GM13977 (cell line): ENCODE data around the gene GNRHR.

ENCODE experiments used
- DNase-seq: peaks from one replicate; pipeline ENCODE4 v3.0.0; 2012; ENCODE audit warnings: low spot score
- in situ Hi-C: fragments of 300-500 bp; cut with MboI; formaldehyde crosslinking; loops from one replicate; pipeline ENCODE4 v1.12.0; 2022; ENCODE audit warnings: low sequenced_read_pairs, low pct_unique_long_range_greater_than_20kb, mixed read lengths, inconsistent platforms; ENCODE audit not compliant: unreplicated experiment
- TF ChIP-seq, protein P1 (sequence below): IDR thresholded peaks from 2 replicates; pipeline ENCODE4 v1.5.1; 2012; ENCODE audit warnings: mild to moderate bottlenecking, control low read depth; ENCODE audit not compliant: insufficient read depth; ENCODE audit errors: extremely low read depth, missing control alignments

The GNRHR gene

DNA sequence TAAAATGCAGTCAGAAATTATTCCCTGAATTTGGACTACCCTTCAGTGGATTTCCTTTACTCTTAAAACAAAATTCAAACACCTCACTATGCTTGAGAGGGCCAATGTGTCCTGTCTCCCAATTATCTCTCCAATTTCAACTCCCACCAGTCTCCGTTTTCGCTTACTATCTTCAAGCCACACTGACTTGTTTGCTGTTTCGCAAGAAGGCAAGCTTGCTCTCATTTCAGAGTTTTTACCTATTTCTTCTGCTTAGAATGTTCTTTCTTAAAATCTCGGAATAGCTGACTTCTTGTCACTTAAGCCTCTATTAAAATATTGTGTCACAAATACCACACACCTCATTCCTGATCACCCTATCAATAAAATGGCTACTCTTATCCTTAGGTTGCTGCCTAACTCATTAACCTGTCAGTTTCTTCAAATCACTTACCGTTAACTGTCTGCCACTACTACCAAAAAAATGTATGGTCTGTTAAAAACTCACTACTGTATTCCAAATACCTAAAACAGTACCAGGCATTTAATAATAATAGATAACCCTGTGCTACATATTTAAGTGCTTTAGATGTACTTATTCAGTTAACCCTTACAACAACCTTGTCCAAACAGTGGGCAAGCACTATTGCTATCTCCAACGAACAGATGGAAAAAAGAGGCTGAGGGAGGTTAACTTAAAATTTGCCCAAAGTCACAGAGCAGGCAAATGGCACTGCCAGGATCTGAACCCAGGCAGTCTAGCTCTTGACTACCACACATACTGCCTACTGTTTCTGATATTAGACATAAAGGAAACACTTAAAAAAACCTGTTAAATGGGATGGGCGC is 56.1 kb downstream of the GNRHR start:
- no peak for DNase-seq
- in situ Hi-C loops: no loop called here
- TF ChIP-seq, protein P1, sequence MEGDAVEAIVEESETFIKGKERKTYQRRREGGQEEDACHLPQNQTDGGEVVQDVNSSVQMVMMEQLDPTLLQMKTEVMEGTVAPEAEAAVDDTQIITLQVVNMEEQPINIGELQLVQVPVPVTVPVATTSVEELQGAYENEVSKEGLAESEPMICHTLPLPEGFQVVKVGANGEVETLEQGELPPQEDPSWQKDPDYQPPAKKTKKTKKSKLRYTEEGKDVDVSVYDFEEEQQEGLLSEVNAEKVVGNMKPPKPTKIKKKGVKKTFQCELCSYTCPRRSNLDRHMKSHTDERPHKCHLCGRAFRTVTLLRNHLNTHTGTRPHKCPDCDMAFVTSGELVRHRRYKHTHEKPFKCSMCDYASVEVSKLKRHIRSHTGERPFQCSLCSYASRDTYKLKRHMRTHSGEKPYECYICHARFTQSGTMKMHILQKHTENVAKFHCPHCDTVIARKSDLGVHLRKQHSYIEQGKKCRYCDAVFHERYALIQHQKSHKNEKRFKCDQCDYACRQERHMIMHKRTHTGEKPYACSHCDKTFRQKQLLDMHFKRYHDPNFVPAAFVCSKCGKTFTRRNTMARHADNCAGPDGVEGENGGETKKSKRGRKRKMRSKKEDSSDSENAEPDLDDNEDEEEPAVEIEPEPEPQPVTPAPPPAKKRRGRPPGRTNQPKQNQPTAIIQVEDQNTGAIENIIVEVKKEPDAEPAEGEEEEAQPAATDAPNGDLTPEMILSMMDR: no peak

DNA sequence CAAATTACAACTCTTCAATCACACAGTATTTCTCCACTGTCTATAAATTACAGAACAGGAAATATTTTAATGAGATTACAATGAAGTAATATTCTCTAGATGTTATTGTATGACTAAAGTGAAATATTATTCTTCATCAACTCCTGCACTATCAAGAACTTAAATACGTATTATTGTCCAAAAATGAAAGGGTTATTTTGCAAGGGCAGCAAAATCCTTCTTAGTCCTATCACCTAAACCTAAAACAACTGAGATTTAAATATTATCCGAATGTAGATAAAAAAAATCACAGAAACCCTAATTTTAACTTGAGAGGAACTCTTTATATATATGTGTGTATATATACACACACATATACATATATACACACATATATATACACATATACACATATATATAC is 58.1 kb downstream of the GNRHR start:
- in situ Hi-C loops: no loop called here
- TF ChIP-seq, protein P1: no peak
- DNase-seq: no peak

DNA sequence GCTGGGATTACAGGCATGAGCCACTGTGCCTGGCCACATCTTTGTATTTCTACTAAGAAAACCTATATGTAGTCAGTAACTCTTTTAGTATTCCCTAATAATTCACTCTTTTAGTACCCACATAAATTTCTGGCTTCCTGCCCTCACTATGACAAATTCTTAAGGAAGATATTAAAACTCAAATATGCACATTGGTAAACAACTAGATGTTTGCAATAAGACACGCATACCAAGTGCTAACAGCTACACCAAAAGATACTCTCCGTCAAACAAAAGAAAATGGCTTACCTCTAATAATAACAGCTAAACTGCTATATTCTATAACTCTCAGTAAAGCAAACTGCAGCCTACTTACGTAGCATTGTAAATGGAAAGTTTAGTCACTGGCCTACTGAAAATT is 59.5 kb downstream of the GNRHR start:
- in situ Hi-C loops: no loop called here
- TF ChIP-seq, protein P1: no peak
- no peak for DNase-seq

DNA sequence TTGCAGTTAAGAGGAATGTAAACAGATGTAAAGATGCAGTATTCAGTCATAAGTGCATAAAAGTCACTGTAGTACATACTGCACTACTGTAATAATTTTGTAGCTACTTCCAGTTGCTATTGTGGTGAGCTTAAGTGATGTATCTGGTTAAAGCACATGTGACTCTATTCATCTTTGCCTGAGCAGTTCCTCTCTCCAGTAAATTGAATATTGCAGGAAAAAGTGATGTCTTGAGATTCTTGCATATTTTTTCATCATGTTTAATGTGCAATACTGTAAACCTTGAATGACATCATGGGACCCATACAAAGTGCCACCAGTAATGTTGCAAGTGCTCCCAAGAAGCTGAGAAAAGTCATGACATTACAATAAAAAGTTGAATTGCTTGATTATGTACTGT is 62.9 kb downstream of the GNRHR start:
- in situ Hi-C loops: no loop called here
- TF ChIP-seq, protein P1: no peak
- DNase-seq: no peak
